ENCODE results near the gene TNXB. TPM values are rescaled to one million over a fixed set of nuclear protein-coding genes. Genes with fewer than 3 reads are reported as not detected.
A peak's percentile ranks its signal among the peaks of the same experiment; 100 is the strongest.

Gene TNXB
- total RNA-seq, 5 donors from 2014 or later (not counting 1 experiment from before 2014, with no cell fraction given): 8.0 to 20.9 (median 15.4) TPM

GRCh38 chr6:32129297-32130088 lies 20.4 kb upstream of the TNXB start:
- H3K27me3 ChIP-seq (replicated peaks in 1 of 2; ENCODE audit: control insufficient read depth in 2 of 2, extremely low read depth in 1 of 2, insufficient read depth in 2 of 2, low read length in 1 of 2): no peaks in the 10 kb centered on the region
- CTCF ChIA-PET: no interaction called here
- H3K4me3 ChIP-seq (ENCODE audit: control insufficient read depth in 1 of 2, extremely low read depth in 1 of 2, low read length in 1 of 2): peak overlapping the region; percentile 82 to 84
- Mint-ChIP-seq H3K27me3 (no peaks in the 10 kb centered on the region), H3K27ac (peak overlapping the region; percentile 87 to 93), H3K36me3 (peaks cover 17% of the 10 kb centered on the region), H3K4me1 (peaks cover 46 to 49% (median 49%) of the 10 kb centered on the region in 3 donors), H3K9me3 (no peaks in the 10 kb centered on the region), H3K4me3 (peak overlapping the region; percentile 86 to 99 (median 88))
- peaks cover 15 to 42% of the 10 kb centered on the region in 2 experiments for H3K4me1 ChIP-seq (ENCODE audit: control insufficient read depth in 1 of 2, extremely low read depth in 1 of 2, insufficient read depth in 2 of 2, low read length in 2 of 2)
- peaks cover 2 to 21% of the 10 kb centered on the region in 2 donors for H3K36me3 ChIP-seq (ENCODE audit: control insufficient read depth in 2 of 2, extremely low read depth in 1 of 2, insufficient read depth in 1 of 2, low read length in 1 of 2)
- 45% methylated on average over 15 of the region's 22 CpGs for WGBS (ENCODE audit: insufficient coverage)
- ATAC-seq (replicated peaks in 1 of 4) (peak in 1 of 4 experiments; percentile 14), DNase-seq (no peak)
- H3K27ac ChIP-seq (ENCODE audit: low read length): peak overlapping the region; percentile 76
- POLR2A ChIA-PET: interaction anchor here (0.5 to 0.7 kb wide), 5 partner anchors 18 to 469 kb away, joined by 3 to 7 read pairs (median 3); partner anchors contain the start of gene C6orf47 (in 1 of the 2)
- H3K9me3 ChIP-seq: no peaks in the 10 kb centered on the region

GRCh38 chr6:32128751-32129296 lies 19.7 kb upstream of the TNXB start:
- Histone ChIP-seq H3K4me3 (ENCODE audit: control insufficient read depth in 1 of 2, extremely low read depth in 1 of 2, low read length in 1 of 2) (peak overlapping the region in 1 of 2 donors; percentile 40), H3K27ac (ENCODE audit: low read length) (peak overlapping the region; percentile 42), H3K27me3 (replicated peaks in 1 of 2; ENCODE audit: control insufficient read depth in 2 of 2, extremely low read depth in 1 of 2, insufficient read depth in 2 of 2, low read length in 1 of 2) (no peaks in the 10 kb centered on the region), H3K9me3 (no peaks in the 10 kb centered on the region), H3K4me1 (ENCODE audit: control insufficient read depth in 1 of 2, extremely low read depth in 1 of 2, insufficient read depth in 2 of 2, low read length in 2 of 2) (peaks cover 15 to 48% of the 10 kb centered on the region in 2 experiments), H3K36me3 (ENCODE audit: control insufficient read depth in 2 of 2, extremely low read depth in 1 of 2, insufficient read depth in 1 of 2, low read length in 1 of 2) (peaks cover 5 to 28% of the 10 kb centered on the region in 2 donors)
- ATAC-seq (replicated peaks in 1 of 4): no peak
- Mint-ChIP-seq H3K4me1 (peaks cover 51 to 56% (median 55%) of the 10 kb centered on the region in 3 donors), H3K9me3 (no peaks in the 10 kb centered on the region), H3K4me3 (peak overlapping the region; percentile 99), H3K36me3 (peaks cover 23% of the 10 kb centered on the region), H3K27me3 (no peaks in the 10 kb centered on the region), H3K27ac (peak overlapping the region; percentile 93 to 95)
- WGBS (ENCODE audit: insufficient coverage): 93% methylated on average over 13 of the region's 13 CpGs
- CTCF ChIA-PET: interaction anchor here in 1 of 2 donors (0.5 to 1.3 kb wide), 2 partner anchors 48 to 630 kb away, joined by 3 read pairs; no protein-coding TSS in a partner anchor
- POLR2A ChIA-PET: interaction anchor here (0.5 to 0.7 kb wide), 6 partner anchors 18 to 468 kb away, joined by 3 to 7 read pairs (median 6); partner anchors contain the start of gene C6orf47 (in 1 of the 2)
- DNase-seq: no peak

GRCh38 chr6:32127717-32128592 lies 18.8 kb upstream of the TNXB start, which contains the start of gene ATF6B:
Gene ATF6B, minus strand, starts transcription at chr6:32128246. Its CDS starts 39 bp downstream, at chr6:32128207.
- H3K27me3 ChIP-seq (replicated peaks in 1 of 2; ENCODE audit: control insufficient read depth in 2 of 2, extremely low read depth in 1 of 2, insufficient read depth in 2 of 2, low read length in 1 of 2): no peaks in the 10 kb centered on the region
- Mint-ChIP-seq H3K4me3 (peak within 1 kb of the TSS; percentile 99), H3K36me3 (peaks cover 26% of the 10 kb centered on the region), H3K4me1 (peaks cover 54 to 61% (median 57%) of the 10 kb centered on the region in 3 donors), H3K27ac (peak within 1 kb of the TSS; percentile 93 to 95), H3K9me3 (no peaks in the 10 kb centered on the region), H3K27me3 (no peaks in the 10 kb centered on the region)
- ChIA-PET CTCF (interaction anchor here in 1 of 2 donors (0.5 to 1.5 kb wide), 6 partner anchors 11 to 710 kb away, joined by 3 to 5 read pairs (median 3); partner anchors contain the start of gene TAP2), POLR2A (interaction anchor here (0.6 to 0.7 kb wide), 3 partner anchors 52 to 171 kb away, joined by 5 to 7 read pairs (median 6); no protein-coding TSS in a partner anchor)
- under 1% methylated on average over 39 of the region's 44 CpGs for WGBS (ENCODE audit: insufficient coverage)
- ATAC-seq (replicated peaks in 1 of 4) (peak; percentile 94 to 96 (median 94)), DNase-seq (peak; percentile 83 to 100 (median 98))
- peaks cover 8 to 32% of the 10 kb centered on the region in 2 donors for H3K36me3 ChIP-seq (ENCODE audit: control insufficient read depth in 2 of 2, extremely low read depth in 1 of 2, insufficient read depth in 1 of 2, low read length in 1 of 2)
- peak within 1 kb of the TSS; percentile 71 for H3K27ac ChIP-seq (ENCODE audit: low read length)
- peaks cover 15 to 51% of the 10 kb centered on the region in 2 experiments for H3K4me1 ChIP-seq (ENCODE audit: control insufficient read depth in 1 of 2, extremely low read depth in 1 of 2, insufficient read depth in 2 of 2, low read length in 2 of 2)
- peak within 1 kb of the TSS; percentile 91 to 99 for H3K4me3 ChIP-seq (ENCODE audit: control insufficient read depth in 1 of 2, extremely low read depth in 1 of 2, low read length in 1 of 2)
- H3K9me3 ChIP-seq: no peaks in the 10 kb centered on the region

GRCh38 chr6:32127409-32127716 lies 18.2 kb upstream of the TNXB start:
- Mint-ChIP-seq H3K36me3 (peaks cover 26% of the 10 kb centered on the region), H3K27ac (peak overlapping the region; percentile 93 to 95), H3K4me1 (peaks cover 54 to 61% (median 57%) of the 10 kb centered on the region in 3 donors), H3K9me3 (no peaks in the 10 kb centered on the region), H3K27me3 (no peaks in the 10 kb centered on the region), H3K4me3 (peak overlapping the region; percentile 99)
- ChIA-PET CTCF (interaction anchor here in 1 of 2 donors (1.0 to 1.5 kb wide), 2 partner anchors 68 to 711 kb away, joined by 3 to 5 read pairs; partner anchors contain the start of gene TAP2), POLR2A (no interaction called here)
- no peaks in the 10 kb centered on the region for H3K9me3 ChIP-seq
- peaks cover 15 to 51% of the 10 kb centered on the region in 2 experiments for H3K4me1 ChIP-seq (ENCODE audit: control insufficient read depth in 1 of 2, extremely low read depth in 1 of 2, insufficient read depth in 2 of 2, low read length in 2 of 2)
- H3K27ac ChIP-seq (ENCODE audit: low read length): peak overlapping the region; percentile 71
- peaks cover 8 to 34% of the 10 kb centered on the region in 2 donors for H3K36me3 ChIP-seq (ENCODE audit: control insufficient read depth in 2 of 2, extremely low read depth in 1 of 2, insufficient read depth in 1 of 2, low read length in 1 of 2)
- WGBS (ENCODE audit: insufficient coverage): 8% methylated on average over 7 of the region's 9 CpGs
- DNase-seq (no peak), ATAC-seq (replicated peaks in 1 of 4) (no peak)
- no peaks in the 10 kb centered on the region for H3K27me3 ChIP-seq (replicated peaks in 1 of 2; ENCODE audit: control insufficient read depth in 2 of 2, extremely low read depth in 1 of 2, insufficient read depth in 2 of 2, low read length in 1 of 2)
- peak overlapping the region; percentile 91 to 99 for H3K4me3 ChIP-seq (ENCODE audit: control insufficient read depth in 1 of 2, extremely low read depth in 1 of 2, low read length in 1 of 2)

GRCh38 chr6:32126880-32127279 lies 17.7 kb upstream of the TNXB start:
- Histone ChIP-seq H3K9me3 (no peaks in the 10 kb centered on the region), H3K27ac (ENCODE audit: low read length) (no peak overlapping the region), H3K27me3 (replicated peaks in 1 of 2; ENCODE audit: control insufficient read depth in 2 of 2, extremely low read depth in 1 of 2, insufficient read depth in 2 of 2, low read length in 1 of 2) (no peaks in the 10 kb centered on the region), H3K4me3 (ENCODE audit: control insufficient read depth in 1 of 2, extremely low read depth in 1 of 2, low read length in 1 of 2) (peak overlapping the region; percentile 91 to 99), H3K4me1 (ENCODE audit: control insufficient read depth in 1 of 2, extremely low read depth in 1 of 2, insufficient read depth in 2 of 2, low read length in 2 of 2) (peaks cover 15 to 51% of the 10 kb centered on the region in 2 experiments), H3K36me3 (ENCODE audit: control insufficient read depth in 2 of 2, extremely low read depth in 1 of 2, insufficient read depth in 1 of 2, low read length in 1 of 2) (peaks cover 8 to 39% of the 10 kb centered on the region in 2 donors)
- Mint-ChIP-seq H3K36me3 (peaks cover 30% of the 10 kb centered on the region), H3K27ac (peak overlapping the region; percentile 77 to 95), H3K4me3 (peak overlapping the region; percentile 99), H3K27me3 (no peaks in the 10 kb centered on the region), H3K9me3 (no peaks in the 10 kb centered on the region), H3K4me1 (peaks cover 54 to 61% (median 61%) of the 10 kb centered on the region in 3 donors)
- POLR2A ChIA-PET: no interaction called here
- CTCF ChIA-PET: interaction anchor here in 1 of 2 donors (1.5 kb wide), 1 partner anchor 69 kb away, joined by 5 read pairs; no protein-coding TSS in a partner anchor
- DNase-seq (no peak), ATAC-seq (replicated peaks in 1 of 4) (no peak)
- 73% methylated on average over 5 of the region's 8 CpGs for WGBS (ENCODE audit: insufficient coverage)

Data from T-cell (primary cell).